Lung (tissue), 12 donors: ENCODE measurements around the gene FBXO41. TPM values are rescaled to one million over a fixed set of nuclear protein-coding genes. Genes with fewer than 3 reads are reported as not detected.

Source experiments
- ATAC-seq: fragments of 200-7000 bp; cut with Tn5 transposase; one replicate; pipeline ENCODE4 v1.9.1; 2020; ENCODE audit warnings: moderate number of reproducible peaks; ENCODE audit not compliant: insufficient read depth, low FRiP score
- DNase-seq, 3 donors: peaks; one replicate each; pipeline ENCODE4 v3.0.0-alpha.2; 2013 to 2017
- H3K27ac ChIP-seq, 2 donors: one replicate each; pipeline ENCODE4 v1.5.1; 2013; ENCODE audit warnings: mild to moderate bottlenecking in 2 of 2, moderate library complexity in 2 of 2, control low read depth in 1 of 2, inconsistent platforms in 1 of 2, low read depth in 1 of 2, low read length in 1 of 2
- H3K27me3 ChIP-seq, 3 donors: one replicate each; pipeline ENCODE4 v1.5.1; 2013; ENCODE audit warnings: low read length in 2 of 3; ENCODE audit not compliant: control insufficient read depth in 3 of 3, insufficient read depth in 3 of 3
- H3K36me3 ChIP-seq, 4 donors: one replicate each; pipeline ENCODE4 v1.5.1; 2013; ENCODE audit warnings: low read length in 4 of 4, mild to moderate bottlenecking in 1 of 4, moderate library complexity in 1 of 4; ENCODE audit not compliant: control insufficient read depth in 4 of 4, insufficient read depth in 4 of 4
- H3K4me1 ChIP-seq, 5 donors: one replicate each; pipeline ENCODE4 v1.5.1; 2013; ENCODE audit warnings: low read length in 5 of 5, mild to moderate bottlenecking in 2 of 5, moderate library complexity in 1 of 5; ENCODE audit not compliant: control insufficient read depth in 5 of 5, insufficient read depth in 5 of 5
- H3K4me3 ChIP-seq: one replicate; pipeline ENCODE4 v1.5.1; 2013; ENCODE audit warnings: mild to moderate bottlenecking, control low read depth, moderate library complexity
- H3K9ac ChIP-seq, 2 donors: one replicate each; pipeline ENCODE4 v1.5.1; 2013; ENCODE audit warnings: low read length in 2 of 2, control low read depth in 1 of 2; ENCODE audit not compliant: insufficient read depth in 1 of 2
- H3K9me3 ChIP-seq, 4 donors: one replicate each; pipeline ENCODE4 v1.5.1; 2013; ENCODE audit warnings: low read length in 3 of 4, mild to moderate bottlenecking in 1 of 4, moderate library complexity in 1 of 4; ENCODE audit not compliant: control insufficient read depth in 4 of 4, insufficient read depth in 3 of 4
- WGBS, 2 donors: extraction: QIAGEN DNeasy Blood & Tissue Kit; methylation state at CpG; one replicate each; pipeline ENCODE4 v1.1.7; 2013; 5-methylcytosine and 5-hydroxymethylcytosine counted together
- polyA plus RNA-seq, 2 donors: library from polyadenylated mRNA; stranded (reverse); fragments of 200-250 nt; gene quantifications; one replicate each; pipeline ENCODE4 v1.2.1, GENCODE V29; 2013
- total RNA-seq, 2 donors: library from RNA; depleted of rRNA in 1 of 2; stranded (reverse); fragments of >200 nt in 1 of 2; gene quantifications; one replicate each; pipeline ENCODE4 v1.2.1, GENCODE V29; 2014 to 2021
- TF ChIP-seq, protein P1 (sequence below): IDR thresholded peaks from 2 replicates; pipeline ENCODE4 v1.5.1; 2012; ENCODE audit warnings: mild to moderate bottlenecking; ENCODE audit errors: control extremely low read depth, extremely low read depth
- donor health status: control.
- donor health status: control.
- donor health status: Bipolar disorder and iron deficiency.
- donor health status: healthy.
- donor health status: DM: yes; HTN: yes; CAD: no.

The FBXO41 gene
- total and polyA plus RNA-seq, 4 donors: 0.93 to 5.0 (median 1.7) TPM

DNA sequence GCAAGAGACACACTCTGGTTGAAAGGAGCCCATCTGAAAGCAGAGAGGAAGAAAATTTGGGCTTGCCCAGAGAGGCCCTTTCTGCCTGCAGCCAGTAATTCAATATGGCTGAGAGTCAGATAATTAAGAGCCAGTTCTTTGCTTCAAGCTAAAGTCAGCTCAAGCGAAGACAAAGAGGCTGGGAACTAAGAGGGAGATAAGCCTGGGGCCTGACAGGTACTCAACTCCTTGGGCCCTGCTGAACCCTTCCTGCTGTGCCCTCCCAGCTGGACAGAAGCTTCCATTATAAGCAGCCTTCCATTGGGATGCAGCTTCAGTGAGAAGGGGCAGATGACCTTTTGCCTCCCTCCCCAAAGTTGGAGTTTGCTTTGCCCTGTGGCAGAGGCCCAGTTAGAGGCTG lies 12.0 kb downstream of the FBXO41 start:
- Histone ChIP-seq H3K4me3 (no peak overlapping the region), H3K9ac (no peak overlapping the region), H3K4me1 (peaks cover 0 to 8% (median 0%) of the 10 kb centered on the region in 5 donors), H3K9me3 (peaks cover 0 to 9% (median under 1%) of the 10 kb centered on the region in 4 donors), H3K27ac (no peak overlapping the region), H3K36me3 (no peaks in the 10 kb centered on the region), H3K27me3 (peaks cover 0 to 32% (median 16%) of the 10 kb centered on the region in 3 donors)
- ATAC-seq (no peak), DNase-seq (no peak)
- 87 to 91% methylated on average over 1 of the region's 1 CpG for WGBS, 2 donors
- TF ChIP-seq, protein P1, sequence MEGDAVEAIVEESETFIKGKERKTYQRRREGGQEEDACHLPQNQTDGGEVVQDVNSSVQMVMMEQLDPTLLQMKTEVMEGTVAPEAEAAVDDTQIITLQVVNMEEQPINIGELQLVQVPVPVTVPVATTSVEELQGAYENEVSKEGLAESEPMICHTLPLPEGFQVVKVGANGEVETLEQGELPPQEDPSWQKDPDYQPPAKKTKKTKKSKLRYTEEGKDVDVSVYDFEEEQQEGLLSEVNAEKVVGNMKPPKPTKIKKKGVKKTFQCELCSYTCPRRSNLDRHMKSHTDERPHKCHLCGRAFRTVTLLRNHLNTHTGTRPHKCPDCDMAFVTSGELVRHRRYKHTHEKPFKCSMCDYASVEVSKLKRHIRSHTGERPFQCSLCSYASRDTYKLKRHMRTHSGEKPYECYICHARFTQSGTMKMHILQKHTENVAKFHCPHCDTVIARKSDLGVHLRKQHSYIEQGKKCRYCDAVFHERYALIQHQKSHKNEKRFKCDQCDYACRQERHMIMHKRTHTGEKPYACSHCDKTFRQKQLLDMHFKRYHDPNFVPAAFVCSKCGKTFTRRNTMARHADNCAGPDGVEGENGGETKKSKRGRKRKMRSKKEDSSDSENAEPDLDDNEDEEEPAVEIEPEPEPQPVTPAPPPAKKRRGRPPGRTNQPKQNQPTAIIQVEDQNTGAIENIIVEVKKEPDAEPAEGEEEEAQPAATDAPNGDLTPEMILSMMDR: no peak

GRCh38 chr2:73269686-73270465 lies 14.4 kb downstream of the FBXO41 start:
- Histone ChIP-seq H3K4me3 (no peak overlapping the region), H3K27me3 (peaks cover 0 to 37% (median 20%) of the 10 kb centered on the region in 3 donors)
- TF ChIP-seq, protein P1: no peak

DNA sequence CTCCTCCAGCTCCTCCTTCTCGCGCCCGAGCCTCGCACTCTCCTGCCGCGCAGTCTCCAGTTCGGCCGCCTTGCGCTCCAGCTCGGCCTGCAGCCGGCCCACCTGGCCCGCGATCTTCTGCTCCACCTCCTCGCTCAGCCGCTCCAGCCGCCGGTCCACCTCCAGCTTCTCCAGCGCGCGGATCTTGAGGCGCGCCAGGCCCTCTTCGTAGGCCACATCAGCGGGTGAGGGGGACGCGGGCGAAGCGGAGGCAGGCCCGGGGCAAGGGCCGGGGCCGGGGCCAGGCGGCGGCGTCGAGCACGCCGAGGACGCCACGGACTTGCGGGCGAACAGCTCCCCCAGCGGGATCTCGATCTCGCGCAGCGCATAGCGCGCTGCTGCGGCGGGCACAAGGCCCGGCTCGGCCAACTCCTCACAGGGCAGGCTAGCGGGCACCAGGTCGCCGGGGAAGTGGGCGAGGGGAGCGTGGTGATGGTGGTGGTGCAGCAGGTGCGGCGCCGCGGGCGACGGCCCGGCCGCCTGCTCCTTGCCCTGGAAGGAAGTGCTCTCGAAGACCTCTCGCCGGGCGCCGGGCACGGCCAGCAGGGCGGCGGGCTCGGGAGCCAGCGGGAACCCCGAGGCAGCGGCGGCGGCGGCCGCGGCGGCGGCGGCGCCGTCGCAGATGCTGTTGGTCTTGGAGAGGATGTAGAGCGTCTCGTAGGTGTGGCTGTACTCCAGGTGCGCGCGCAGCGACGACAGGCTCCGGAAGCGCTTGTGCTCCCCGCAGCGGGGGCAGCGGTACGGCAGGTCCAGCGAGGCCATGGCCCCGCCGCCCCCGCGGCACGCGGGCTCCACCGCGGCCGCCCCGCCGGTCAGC lies 15.2 kb downstream of the FBXO41 start:
- H3K9ac ChIP-seq: no peak overlapping the region
- H3K27me3 ChIP-seq: peaks cover 0 to 37% (median 20%) of the 10 kb centered on the region in 3 donors
- ATAC-seq: peak; percentile 37

More at GRCh38 chr2:73269686-73270465, 14.4 kb downstream of the FBXO41 start:
- Histone ChIP-seq H3K36me3 (no peaks in the 10 kb centered on the region), H3K27ac (no peak overlapping the region), H3K4me1 (peaks cover 0 to 8% (median 0%) of the 10 kb centered on the region in 5 donors), H3K9me3 (peaks cover 0 to 8% (median under 1%) of the 10 kb centered on the region in 4 donors), H3K9ac (no peak overlapping the region)
- no peak for DNase-seq
- ATAC-seq: no peak
- WGBS, 2 donors: 31 to 44% methylated on average over 19 to 22 of the region's 22 CpGs

More for the DNA sequence above, 15.2 kb downstream of the FBXO41 start:
- no peak overlapping the region for H3K27ac ChIP-seq
- no peak overlapping the region for H3K4me3 ChIP-seq
- peaks cover 0 to 8% (median under 1%) of the 10 kb centered on the region in 4 donors for H3K9me3 ChIP-seq
- peaks cover 0 to under 1% (median 0%) of the 10 kb centered on the region in 4 donors for H3K36me3 ChIP-seq
- TF ChIP-seq, protein P1: no peak
- peaks cover 0 to 8% (median 0%) of the 10 kb centered on the region in 5 donors for H3K4me1 ChIP-seq
- peak in 1 of 3 donors; percentile 23 for DNase-seq
- 17 to 26% methylated on average over 94 to 113 of the region's 113 CpGs for WGBS, 2 donors
